Inflammatory macrophage treated with lipopolysaccharide for 4 hours (primary cell): ENCODE results near the gene USF2.
"Not testable (repeated sequence)": the region's sequence is repeated elsewhere in the genome, so short reads cannot be mapped to it uniquely, and the experiment has no call there.

ENCODE experiments used
- DNase-seq: peaks from one replicate; pipeline ENCODE4 v3.0.0-alpha.2; 2020

The USF2 gene

GRCh38 chr19:35268536-35269437 is at the start of gene USF2:
Gene USF2, plus strand, starts transcription at chr19:35268962. Its CDS starts 140 bp downstream, at chr19:35269102.
- peak; percentile 62 for DNase-seq

- DNase-seq: no peak
These were observed 49.8 kb upstream of the USF2 start for GRCh38 chr19:35219008-35219407.

- no peak for DNase-seq
These were observed 48.3 kb upstream of the USF2 start for GRCh38 chr19:35220315-35220921.

GRCh38 chr19:35220973-35221590 is 47.7 kb upstream of the USF2 start:
- DNase-seq: not testable (repeated sequence)

GRCh38 chr19:35222373-35223015 is 46.3 kb upstream of the USF2 start:
- no peak for DNase-seq

- peak; percentile 79 for DNase-seq
These were observed 45.5 kb upstream of the USF2 start for GRCh38 chr19:35223084-35223790.

- no peak for DNase-seq
These were observed 44.8 kb upstream of the USF2 start for GRCh38 chr19:35223862-35224505.

GRCh38 chr19:35224681-35225571 is 43.8 kb upstream of the USF2 start:
- DNase-seq: no peak

- DNase-seq: no peak
These were observed 42.8 kb upstream of the USF2 start for GRCh38 chr19:35225951-35226350.

- DNase-seq: no peak
These were observed 42.0 kb upstream of the USF2 start for GRCh38 chr19:35226748-35227147.

- DNase-seq: peak; percentile 84
These were observed 40.4 kb upstream of the USF2 start, which contains the start of gene FAM187B for GRCh38 chr19:35228177-35228930. Gene FAM187B, minus strand, starts transcription at chr19:35228739. Its CDS starts 59 bp downstream, at chr19:35228680.

- DNase-seq: no peak
These were observed 39.2 kb upstream of the USF2 start for GRCh38 chr19:35229601-35230000.

- DNase-seq: no peak
These were observed 36.7 kb upstream of the USF2 start for GRCh38 chr19:35231956-35232645.

GRCh38 chr19:35232912-35233311 is 35.9 kb upstream of the USF2 start:
- DNase-seq: no peak

- no peak for DNase-seq
These were observed 31.9 kb upstream of the USF2 start for GRCh38 chr19:35236638-35237400.

GRCh38 chr19:35239597-35239996 is 29.2 kb upstream of the USF2 start:
- DNase-seq: not testable (repeated sequence)

GRCh38 chr19:35240327-35240726 is 28.4 kb upstream of the USF2 start:
- DNase-seq: peak; percentile 62

- DNase-seq: no peak
These were observed 27.3 kb upstream of the USF2 start for GRCh38 chr19:35241417-35241816.
